Measurements from ENCODE around the gene ANKRD40CL.

The ANKRD40CL gene

DNA sequence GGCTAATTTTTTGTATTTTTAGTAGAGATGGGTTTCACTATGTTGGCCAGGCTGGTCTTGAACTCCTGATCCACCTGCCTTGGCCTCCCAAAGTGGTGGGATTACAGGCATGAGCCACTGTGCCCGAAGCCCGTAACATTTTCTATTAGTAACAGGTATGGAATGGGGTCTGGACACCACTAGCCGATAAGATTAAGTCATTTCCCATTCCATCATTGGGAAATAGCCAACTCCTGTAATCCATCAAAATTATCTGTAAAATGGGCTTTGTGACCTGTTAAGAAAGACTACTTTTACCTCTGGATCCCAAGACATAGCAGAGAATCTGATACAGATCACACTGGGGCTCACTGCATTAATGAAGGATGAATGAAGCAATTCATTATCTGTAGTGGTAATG is 51.8 kb downstream of the ANKRD40CL start:
- no peak for DNase-seq (ENCODE audit: low spot score)
- TF ChIP-seq, protein P1, sequence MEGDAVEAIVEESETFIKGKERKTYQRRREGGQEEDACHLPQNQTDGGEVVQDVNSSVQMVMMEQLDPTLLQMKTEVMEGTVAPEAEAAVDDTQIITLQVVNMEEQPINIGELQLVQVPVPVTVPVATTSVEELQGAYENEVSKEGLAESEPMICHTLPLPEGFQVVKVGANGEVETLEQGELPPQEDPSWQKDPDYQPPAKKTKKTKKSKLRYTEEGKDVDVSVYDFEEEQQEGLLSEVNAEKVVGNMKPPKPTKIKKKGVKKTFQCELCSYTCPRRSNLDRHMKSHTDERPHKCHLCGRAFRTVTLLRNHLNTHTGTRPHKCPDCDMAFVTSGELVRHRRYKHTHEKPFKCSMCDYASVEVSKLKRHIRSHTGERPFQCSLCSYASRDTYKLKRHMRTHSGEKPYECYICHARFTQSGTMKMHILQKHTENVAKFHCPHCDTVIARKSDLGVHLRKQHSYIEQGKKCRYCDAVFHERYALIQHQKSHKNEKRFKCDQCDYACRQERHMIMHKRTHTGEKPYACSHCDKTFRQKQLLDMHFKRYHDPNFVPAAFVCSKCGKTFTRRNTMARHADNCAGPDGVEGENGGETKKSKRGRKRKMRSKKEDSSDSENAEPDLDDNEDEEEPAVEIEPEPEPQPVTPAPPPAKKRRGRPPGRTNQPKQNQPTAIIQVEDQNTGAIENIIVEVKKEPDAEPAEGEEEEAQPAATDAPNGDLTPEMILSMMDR (IDR thresholded peaks at IDR 0.05; ENCODE audit: borderline replicate concordance, control extremely low read depth, extremely low read depth, insufficient read depth, missing control alignments), result no peak
- in situ Hi-C loops (cut with MboI; ENCODE audit: low sequenced_read_pairs, unreplicated experiment), result no loop called here

DNA sequence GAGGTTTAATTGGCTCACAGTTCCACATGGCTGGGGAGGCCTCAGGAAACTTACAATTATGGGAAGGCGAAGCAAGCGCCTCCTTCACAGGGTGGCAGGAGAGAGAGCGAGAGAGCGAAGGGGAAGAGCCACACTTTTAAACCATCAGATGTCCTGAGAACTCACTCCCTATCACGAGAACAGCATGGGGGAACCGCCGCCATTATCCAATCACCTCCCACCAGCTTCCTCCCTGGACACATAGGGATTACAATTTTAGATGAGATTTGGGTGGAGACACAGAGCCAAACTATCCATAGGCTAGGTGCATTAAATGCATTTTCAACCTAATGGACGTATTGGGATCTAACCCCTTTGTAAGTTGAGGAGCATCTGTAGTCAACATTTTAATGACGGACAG is 54.7 kb downstream of the ANKRD40CL start:
- DNase-seq (ENCODE audit: low spot score), result no peak
- TF ChIP-seq, protein P1 (IDR thresholded peaks at IDR 0.05; ENCODE audit: borderline replicate concordance, control extremely low read depth, extremely low read depth, insufficient read depth, missing control alignments), result no peak
- in situ Hi-C loops (cut with MboI; ENCODE audit: low sequenced_read_pairs, unreplicated experiment), result no loop called here

Measured in GM13976 (cell line).